ENCODE results near the gene USP33. TPM values are rescaled to one million over a fixed set of nuclear protein-coding genes. Genes with fewer than 3 reads are reported as not detected.

Gene USP33
- total and polyA plus RNA-seq, 9 of the 15 experiments (the other 6 are each of a cell fraction or from before 2014, with no cell fraction given): 22.4 to 83.5 (median 44.7) TPM

DNA sequence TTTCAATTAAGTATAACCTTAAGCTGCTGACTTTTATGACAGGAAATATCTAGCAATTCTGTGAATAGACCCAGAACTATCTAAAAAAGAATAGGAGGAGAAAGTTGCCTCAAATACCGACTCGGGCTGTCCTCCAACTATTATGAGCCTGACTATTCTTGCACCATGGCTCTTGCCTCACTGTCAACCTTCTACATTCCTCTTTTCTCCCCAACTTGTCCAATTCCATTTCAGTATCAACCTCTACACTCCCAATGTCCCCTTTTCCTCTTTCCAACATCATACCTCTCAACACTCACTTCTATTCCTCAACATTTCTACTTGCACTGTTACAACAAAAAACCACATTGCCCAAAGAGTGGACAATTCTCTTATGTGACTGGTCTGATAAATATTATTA is 79.5 kb downstream of the USP33 start (continued):
- TF ChIP-seq, protein P1, sequence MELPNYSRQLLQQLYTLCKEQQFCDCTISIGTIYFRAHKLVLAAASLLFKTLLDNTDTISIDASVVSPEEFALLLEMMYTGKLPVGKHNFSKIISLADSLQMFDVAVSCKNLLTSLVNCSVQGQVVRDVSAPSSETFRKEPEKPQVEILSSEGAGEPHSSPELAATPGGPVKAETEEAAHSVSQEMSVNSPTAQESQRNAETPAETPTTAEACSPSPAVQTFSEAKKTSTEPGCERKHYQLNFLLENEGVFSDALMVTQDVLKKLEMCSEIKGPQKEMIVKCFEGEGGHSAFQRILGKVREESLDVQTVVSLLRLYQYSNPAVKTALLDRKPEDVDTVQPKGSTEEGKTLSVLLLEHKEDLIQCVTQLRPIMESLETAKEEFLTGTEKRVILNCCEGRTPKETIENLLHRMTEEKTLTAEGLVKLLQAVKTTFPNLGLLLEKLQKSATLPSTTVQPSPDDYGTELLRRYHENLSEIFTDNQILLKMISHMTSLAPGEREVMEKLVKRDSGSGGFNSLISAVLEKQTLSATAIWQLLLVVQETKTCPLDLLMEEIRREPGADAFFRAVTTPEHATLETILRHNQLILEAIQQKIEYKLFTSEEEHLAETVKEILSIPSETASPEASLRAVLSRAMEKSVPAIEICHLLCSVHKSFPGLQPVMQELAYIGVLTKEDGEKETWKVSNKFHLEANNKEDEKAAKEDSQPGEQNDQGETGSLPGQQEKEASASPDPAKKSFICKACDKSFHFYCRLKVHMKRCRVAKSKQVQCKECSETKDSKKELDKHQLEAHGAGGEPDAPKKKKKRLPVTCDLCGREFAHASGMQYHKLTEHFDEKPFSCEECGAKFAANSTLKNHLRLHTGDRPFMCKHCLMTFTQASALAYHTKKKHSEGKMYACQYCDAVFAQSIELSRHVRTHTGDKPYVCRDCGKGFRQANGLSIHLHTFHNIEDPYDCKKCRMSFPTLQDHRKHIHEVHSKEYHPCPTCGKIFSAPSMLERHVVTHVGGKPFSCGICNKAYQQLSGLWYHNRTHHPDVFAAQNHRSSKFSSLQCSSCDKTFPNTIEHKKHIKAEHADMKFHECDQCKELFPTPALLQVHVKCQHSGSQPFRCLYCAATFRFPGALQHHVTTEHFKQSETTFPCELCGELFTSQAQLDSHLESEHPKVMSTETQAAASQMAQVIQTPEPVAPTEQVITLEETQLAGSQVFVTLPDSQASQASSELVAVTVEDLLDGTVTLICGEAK (IDR thresholded peaks at IDR 0.05): 0 out of 2 replicates have a peak, but pooled peaks have one; percentile 43
- TF ChIP-seq, protein P1 (CRISPR knock-in tag; IDR thresholded peaks at IDR 0.05): no peak
- TF ChIP-seq, protein P2, sequence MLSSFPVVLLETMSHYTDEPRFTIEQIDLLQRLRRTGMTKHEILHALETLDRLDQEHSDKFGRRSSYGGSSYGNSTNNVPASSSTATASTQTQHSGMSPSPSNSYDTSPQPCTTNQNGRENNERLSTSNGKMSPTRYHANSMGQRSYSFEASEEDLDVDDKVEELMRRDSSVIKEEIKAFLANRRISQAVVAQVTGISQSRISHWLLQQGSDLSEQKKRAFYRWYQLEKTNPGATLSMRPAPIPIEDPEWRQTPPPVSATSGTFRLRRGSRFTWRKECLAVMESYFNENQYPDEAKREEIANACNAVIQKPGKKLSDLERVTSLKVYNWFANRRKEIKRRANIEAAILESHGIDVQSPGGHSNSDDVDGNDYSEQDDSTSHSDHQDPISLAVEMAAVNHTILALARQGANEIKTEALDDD (IDR thresholded peaks at IDR 0.05): peak; percentile 43; the same call in 1 of the 2 replicates
- TF ChIP-seq ZNF184 (CRISPR knock-in tag; IDR thresholded peaks at IDR 0.05) (no peak), NUFIP1 (IDR thresholded peaks at IDR 0.05; ENCODE audit: partially characterized antibody) (no peak), NBN (IDR thresholded peaks at IDR 0.05; ENCODE audit: low read depth) (no peak), ZNF408 (CRISPR knock-in tag; IDR thresholded peaks at IDR 0.05; ENCODE audit: low read depth) (no peak), SMARCE1 (IDR thresholded peaks at IDR 0.05) (0 out of 2 replicates have a peak, but pooled peaks have one; percentile 18), FOXA3 (CRISPR knock-in tag; conservative IDR thresholded peaks at IDR 0.05 in 1 of 2, IDR thresholded peaks at IDR 0.05 in 1 of 2) (no peak), HDGF (IDR thresholded peaks at IDR 0.05) (peak; percentile 64; the same call in 1 of the 2 replicates)
